GM18511 (cell line): ENCODE measurements around the gene PPIL4.
"Not testable (repeated sequence)": the region's sequence is repeated elsewhere in the genome, so short reads cannot be mapped to it uniquely, and the experiment has no call there.

Source experiments
- ATAC-seq: cut with Tn5 transposase; IDR thresholded peaks from one replicate; pipeline ENCODE4 v1.9.1; 2021; ENCODE audit warnings: mild to moderate bottlenecking, moderate library complexity; ENCODE audit not compliant: unreplicated experiment

Gene PPIL4

GRCh38 chr6:149534742-149535141, 11.1 kb downstream of the PPIL4 start:
- ATAC-seq: no peak

DNA sequence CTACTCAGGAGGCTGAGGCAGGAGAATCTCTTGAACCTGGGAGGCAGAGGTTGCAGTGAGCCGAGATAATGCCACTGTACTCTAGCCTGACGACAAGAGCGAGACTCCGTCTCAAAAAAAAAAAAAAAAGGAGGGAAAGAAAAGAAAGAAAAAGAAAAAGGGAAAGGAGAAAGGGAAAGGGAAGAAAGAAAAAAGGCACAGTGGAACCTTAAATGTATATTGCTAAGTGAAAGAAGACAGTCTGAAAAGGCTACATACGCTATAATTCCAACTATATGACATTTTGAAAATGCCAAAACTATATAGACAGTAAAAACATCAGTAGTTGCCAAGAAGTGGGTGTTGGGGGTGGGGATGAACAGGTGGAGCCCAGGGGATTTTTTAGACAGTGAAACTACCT, 16.2 kb downstream of the PPIL4 start:
- ATAC-seq: no peak

DNA sequence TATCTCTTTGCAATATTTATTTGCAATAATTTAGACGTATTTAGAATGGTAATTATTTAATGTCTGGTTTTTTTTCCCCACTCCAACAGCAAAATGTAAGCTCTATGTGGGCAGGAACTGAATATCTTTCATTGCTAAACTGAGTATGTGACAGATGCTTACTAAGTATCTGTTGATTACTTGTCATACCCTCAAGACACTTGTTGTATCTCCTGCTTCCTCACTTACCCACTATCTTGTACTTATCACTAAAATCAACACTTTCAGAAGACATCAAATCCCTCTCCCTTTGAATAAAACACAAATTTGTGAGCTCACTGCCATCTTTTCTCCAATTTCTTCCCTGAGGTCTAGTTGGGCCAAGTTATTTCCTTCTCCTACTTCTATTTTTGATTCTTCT, 30.3 kb downstream of the PPIL4 start:
- ATAC-seq: no peak

GRCh38 chr6:149513915-149514314, 31.9 kb downstream of the PPIL4 start:
- no peak for ATAC-seq

GRCh38 chr6:149510793-149511512, 34.9 kb downstream of the PPIL4 start:
- no peak for ATAC-seq

DNA sequence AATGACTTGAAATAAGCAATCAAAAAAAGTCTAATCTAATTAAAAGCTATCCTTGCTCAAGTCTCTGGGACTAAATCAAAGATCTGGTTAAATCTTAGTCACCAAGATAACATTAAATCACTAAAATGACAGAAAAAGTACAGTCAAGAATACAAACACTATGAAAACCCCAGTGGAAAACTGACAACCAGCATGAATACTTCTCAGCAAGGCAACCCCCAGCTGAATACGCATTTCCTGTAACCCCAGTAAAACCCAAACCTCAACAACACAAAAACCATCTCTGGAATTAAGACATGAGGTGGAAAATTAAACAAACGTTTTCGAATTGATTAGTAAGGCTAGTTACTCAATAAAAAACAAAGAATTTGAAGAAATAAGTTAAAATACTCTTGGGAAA, 37.4 kb downstream of the PPIL4 start:
- no peak for ATAC-seq

- no peak for ATAC-seq
Observed at GRCh38 chr6:149503872-149504271, 42.0 kb downstream of the PPIL4 start.

- ATAC-seq: no peak
Observed at GRCh38 chr6:149503276-149503675, 42.6 kb downstream of the PPIL4 start.

- ATAC-seq: no peak
Observed at GRCh38 chr6:149501768-149502167, 44.1 kb downstream of the PPIL4 start.

- ATAC-seq: no peak
Observed at GRCh38 chr6:149501201-149501600, 44.6 kb downstream of the PPIL4 start.

- ATAC-seq: no peak
Observed at GRCh38 chr6:149500096-149500495, 45.7 kb downstream of the PPIL4 start.

GRCh38 chr6:149499066-149499465, 46.8 kb downstream of the PPIL4 start:
- no peak for ATAC-seq

GRCh38 chr6:149497365-149497764, 48.5 kb downstream of the PPIL4 start:
- ATAC-seq: no peak

DNA sequence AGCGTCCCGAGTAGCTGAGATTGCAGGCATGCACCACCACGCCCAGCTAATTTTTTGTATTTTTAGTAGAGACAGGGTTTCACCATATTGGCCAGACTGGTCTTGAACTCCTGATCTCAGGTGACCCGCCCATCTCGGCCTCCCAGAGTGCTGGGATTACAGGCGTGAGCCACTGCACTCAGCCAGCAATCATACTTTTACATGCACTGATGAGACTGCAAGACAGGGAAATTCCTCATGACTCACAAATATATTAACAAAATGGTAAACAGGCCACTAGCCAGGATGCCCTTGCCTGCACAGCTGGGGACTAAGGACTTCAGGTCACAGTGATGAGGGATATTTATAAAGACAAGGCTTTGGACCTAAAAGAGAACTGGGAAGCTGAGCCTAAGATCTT, 49.2 kb downstream of the PPIL4 start:
- peak; percentile 35 for ATAC-seq

- not testable (repeated sequence) for ATAC-seq
Observed at GRCh38 chr6:149495349-149496016, 50.4 kb downstream of the PPIL4 start.

DNA sequence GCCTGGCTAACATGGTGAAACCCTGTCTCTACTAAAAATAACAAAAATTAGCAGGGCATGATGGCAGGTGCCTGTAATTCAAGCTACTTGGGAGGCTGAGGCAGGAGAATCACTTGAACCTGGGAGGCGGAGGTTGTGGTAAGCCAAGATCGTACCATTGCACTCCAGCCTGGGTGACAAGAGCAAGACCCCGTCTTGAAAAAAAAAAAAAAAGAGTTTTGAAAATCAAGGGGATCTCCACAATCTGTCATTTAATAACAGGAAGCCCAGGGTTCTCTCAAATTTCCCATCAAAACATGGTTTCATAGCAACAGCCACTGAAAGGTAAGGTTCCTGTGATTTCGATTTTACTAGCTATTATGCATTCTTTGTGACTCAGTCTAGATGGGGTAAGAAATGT, 51.0 kb downstream of the PPIL4 start:
- ATAC-seq: peak; percentile 76

- no peak for ATAC-seq
Observed at GRCh38 chr6:149493761-149494320, 52.0 kb downstream of the PPIL4 start.

DNA sequence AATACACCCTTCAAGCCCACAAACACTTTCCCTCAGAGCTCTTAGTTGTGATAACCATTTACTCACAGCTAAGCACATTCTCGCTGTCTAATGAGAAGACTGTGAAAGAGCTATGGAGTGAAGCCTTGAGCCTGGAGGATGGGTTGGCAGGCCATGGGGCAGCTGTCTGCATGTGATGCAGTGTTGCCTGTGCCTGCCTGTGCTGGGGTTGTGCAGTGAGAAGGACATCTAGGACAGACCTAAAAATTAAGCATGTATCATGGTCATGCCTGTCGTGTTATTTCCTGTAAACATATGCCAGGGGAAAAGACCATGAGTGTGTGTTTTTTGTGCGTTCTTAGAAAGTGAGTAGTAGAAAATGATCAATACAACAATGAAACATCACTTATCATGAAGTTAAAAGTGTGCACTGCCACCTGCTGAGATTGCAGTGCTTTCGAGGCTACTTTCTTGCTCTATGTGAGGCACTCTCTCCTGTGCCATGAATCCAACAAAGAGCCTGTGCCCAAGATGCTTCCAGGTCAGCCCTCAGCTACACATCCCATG, 53.0 kb downstream of the PPIL4 start:
- no peak for ATAC-seq

DNA sequence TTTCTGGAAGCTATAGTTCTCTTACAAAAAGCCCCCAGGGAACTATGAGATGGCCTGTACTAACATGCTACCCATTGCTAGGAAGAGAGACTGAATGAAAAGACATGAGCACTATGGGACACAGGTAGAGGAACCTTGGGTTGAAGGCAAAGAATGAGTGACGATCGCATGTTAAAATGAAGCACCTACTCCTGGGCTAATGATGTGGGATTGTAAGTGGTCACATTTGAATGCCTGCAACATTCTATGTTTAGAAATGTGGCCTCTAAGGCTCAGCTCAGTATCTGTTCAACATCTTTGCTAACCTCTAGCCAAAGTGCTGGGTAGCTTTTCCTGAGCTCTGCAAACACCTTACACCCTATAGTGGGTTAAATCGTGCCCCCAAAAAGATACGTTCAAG, 55.9 kb downstream of the PPIL4 start:
- peak; percentile 35 for ATAC-seq

GRCh38 chr6:149488815-149489214, 57.0 kb downstream of the PPIL4 start:
- no peak for ATAC-seq

DNA sequence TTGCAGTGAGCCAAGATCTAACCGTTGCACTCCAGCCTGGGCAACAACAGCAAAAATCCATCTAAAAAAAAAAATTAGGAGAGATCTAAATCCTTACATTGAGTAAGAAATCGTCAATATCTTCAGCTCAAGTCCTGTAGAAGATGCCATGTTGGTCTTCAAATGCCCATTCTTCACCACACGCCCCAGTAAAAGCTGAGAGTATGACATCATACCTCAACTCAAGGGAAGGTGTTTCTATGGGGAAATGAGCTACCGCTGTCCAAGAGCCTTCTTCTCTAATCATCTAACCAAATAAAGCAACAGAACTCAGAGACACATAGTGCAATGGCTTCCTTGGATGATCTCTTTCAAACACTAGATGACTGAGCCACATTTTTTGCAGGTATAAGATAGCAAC, 58.5 kb downstream of the PPIL4 start:
- no peak for ATAC-seq
